H9 (cell line): ENCODE measurements around the gene FLT1. TPM values are rescaled to one million over a fixed set of nuclear protein-coding genes. Genes with fewer than 3 reads are reported as not detected.

ENCODE experiments used
- DNase-seq: peaks from one replicate; pipeline ENCODE4 v3.0.0-alpha.2; 2017
- H2AFZ ChIP-seq: one replicate; pipeline ENCODE4 v1.6.1; 2013; ENCODE audit warnings: mild to moderate bottlenecking, low read length, control low read depth, moderate library complexity
- H2AK5ac ChIP-seq: 2 replicates; pipeline ENCODE4 v1.6.1; 2013; ENCODE audit warnings: low read length, control low read depth, mixed read lengths; ENCODE audit not compliant: insufficient read length
- H2BK120ac ChIP-seq: one replicate; pipeline ENCODE4 v1.6.1; 2013; ENCODE audit warnings: low read depth, mild to moderate bottlenecking, low read length, control low read depth, inconsistent platforms; ENCODE audit not compliant: poor library complexity, severe bottlenecking
- H2BK12ac ChIP-seq: 2 replicates; pipeline ENCODE4 v1.6.1; 2013; ENCODE audit warnings: low read length, control low read depth, mixed read lengths, low read depth; ENCODE audit not compliant: insufficient read length
- H2BK15ac ChIP-seq: 2 replicates; pipeline ENCODE4 v1.6.1; 2013; ENCODE audit warnings: low read depth, low read length, control low read depth
- H2BK20ac ChIP-seq: one replicate; pipeline ENCODE4 v1.6.1; 2013; ENCODE audit warnings: low read depth, mild to moderate bottlenecking, low read length, control low read depth, inconsistent platforms; ENCODE audit not compliant: poor library complexity, severe bottlenecking
- H2BK5ac ChIP-seq: 2 replicates; pipeline ENCODE4 v1.6.1; 2013; ENCODE audit warnings: low read length, control low read depth, mixed read lengths; ENCODE audit not compliant: insufficient read length
- H3K14ac ChIP-seq: 2 replicates; pipeline ENCODE4 v1.6.1; 2013; ENCODE audit warnings: low read length, control low read depth; ENCODE audit not compliant: insufficient read depth
- H3K18ac ChIP-seq: 2 replicates; pipeline ENCODE4 v1.6.1; 2013; ENCODE audit warnings: low read depth, mild to moderate bottlenecking, mixed read lengths, low read length, control low read depth; ENCODE audit not compliant: insufficient read length
- H3K23ac ChIP-seq: 2 replicates; pipeline ENCODE4 v1.6.1; 2013; ENCODE audit warnings: low read length, control low read depth, mixed read lengths, low read depth; ENCODE audit not compliant: insufficient read length
- H3K23me2 ChIP-seq: 2 replicates; pipeline ENCODE4 v1.6.1; 2013; ENCODE audit warnings: low read depth, mild to moderate bottlenecking, mixed read lengths, low read length, control low read depth; ENCODE audit not compliant: insufficient read length, poor library complexity, severe bottlenecking
- H3K27ac ChIP-seq: 2 replicates; pipeline ENCODE4 v1.5.1; 2013; ENCODE audit warnings: low read length, control low read depth, mixed read lengths, low read depth; ENCODE audit not compliant: insufficient read length
- H3K27me3 ChIP-seq: 2 replicates; pipeline ENCODE4 v1.6.1; 2013; ENCODE audit warnings: low read length, control low read depth, inconsistent platforms; ENCODE audit not compliant: insufficient read depth
- H3K4ac ChIP-seq: 2 replicates; pipeline ENCODE4 v1.6.1; 2013; ENCODE audit warnings: low read depth, mild to moderate bottlenecking, control low read depth, inconsistent platforms, low read length, moderate library complexity
- H3K4me1 ChIP-seq: 2 replicates; pipeline ENCODE4 v1.6.1; 2013; ENCODE audit warnings: low read length, control low read depth, inconsistent platforms; ENCODE audit not compliant: insufficient read depth
- H3K4me2 ChIP-seq: 2 replicates; pipeline ENCODE4 v1.6.1; 2013; ENCODE audit warnings: low read length, control low read depth, mixed read lengths; ENCODE audit not compliant: insufficient read length, insufficient read depth
- H3K56ac ChIP-seq: 2 replicates; pipeline ENCODE4 v1.6.1; 2013; ENCODE audit warnings: low read depth, mild to moderate bottlenecking, mixed read lengths, low read length, control low read depth; ENCODE audit not compliant: insufficient read length
- H3K79me1 ChIP-seq: 2 replicates; pipeline ENCODE4 v1.6.1; 2013; ENCODE audit warnings: low read depth, mild to moderate bottlenecking, moderate library complexity, low read length, control low read depth, inconsistent platforms; ENCODE audit not compliant: insufficient read depth, poor library complexity, severe bottlenecking
- H3K79me2 ChIP-seq: 2 replicates; pipeline ENCODE4 v1.6.1; 2013; ENCODE audit warnings: low read length, control low read depth, inconsistent platforms; ENCODE audit not compliant: insufficient read depth
- H3K9ac ChIP-seq: 2 replicates; pipeline ENCODE4 v1.6.1; 2013; ENCODE audit warnings: low read length, control low read depth, mixed read lengths; ENCODE audit not compliant: insufficient read length; ENCODE audit errors: extremely low read depth
- H3K9me3 ChIP-seq: one replicate; pipeline ENCODE4 v1.6.1; 2013; ENCODE audit warnings: low read depth, low read length, inconsistent platforms; ENCODE audit not compliant: control insufficient read depth
- H3T11ph ChIP-seq: one replicate; pipeline ENCODE4 v1.6.1; 2013; ENCODE audit warnings: mild to moderate bottlenecking, low read length, control low read depth, inconsistent platforms
- H4K20me1 ChIP-seq: one replicate; pipeline ENCODE4 v1.6.1; 2013; ENCODE audit not compliant: control insufficient read depth, insufficient read length, insufficient read depth
- H4K5ac ChIP-seq: 2 replicates; pipeline ENCODE4 v1.6.1; 2013; ENCODE audit warnings: low read depth, mild to moderate bottlenecking, mixed read lengths, low read length, control low read depth; ENCODE audit not compliant: insufficient read length
- H4K8ac ChIP-seq: replicated peaks from 2 replicates; pipeline ENCODE4 v1.6.1; 2013; ENCODE audit warnings: low read length, control low read depth, mixed read lengths, low read depth; ENCODE audit not compliant: insufficient read length
- H4K91ac ChIP-seq: 2 replicates; pipeline ENCODE4 v1.6.1; 2013; ENCODE audit warnings: low read depth, mild to moderate bottlenecking, moderate library complexity, mixed read lengths, low read length, control low read depth; ENCODE audit not compliant: insufficient read length
- H3K27ac Mint-ChIP-seq, 3 experiments: 2 replicates in 2 of 3; 3 replicates in 1 of 3; pipeline ENCODE4 v1.8.0; 2020 to 2021; ENCODE audit warnings: mixed read lengths in 3 of 3, mild to moderate bottlenecking in 1 of 3, moderate library complexity in 1 of 3
- H3K27me3 Mint-ChIP-seq: 2 replicates; pipeline ENCODE4 v1.8.0; 2021; ENCODE audit warnings: low read depth, mild to moderate bottlenecking, moderate library complexity, mixed read lengths
- H3K36me3 Mint-ChIP-seq, 3 experiments: 2 replicates in 2 of 3; 3 replicates in 1 of 3; pipeline ENCODE4 v1.8.0; 2020 to 2021; ENCODE audit warnings: low read depth in 3 of 3, mixed read lengths in 3 of 3; ENCODE audit not compliant: insufficient read depth in 1 of 3
- H3K4me1 Mint-ChIP-seq, 2 experiments: 2 replicates each; pipeline ENCODE4 v1.8.0; 2020; ENCODE audit warnings: mixed read lengths in 2 of 2
- H3K4me3 Mint-ChIP-seq, 2 experiments: 2 replicates in 1 of 2; 3 replicates in 1 of 2; pipeline ENCODE4 v1.8.0; 2020 to 2021; ENCODE audit warnings: mild to moderate bottlenecking in 2 of 2, mixed read lengths in 2 of 2, moderate library complexity in 1 of 2
- H3K9me3 Mint-ChIP-seq, 2 experiments: 2 replicates in 1 of 2; 3 replicates in 1 of 2; pipeline ENCODE4 v1.8.0; 2020; ENCODE audit warnings: mild to moderate bottlenecking in 2 of 2, mixed read lengths in 2 of 2, moderate library complexity in 1 of 2
- CTCF ChIP-seq: fragments of 200-600 bp; sonication (generic); conservative IDR thresholded peaks from 3 replicates; pipeline ENCODE4 v1.8.0; 2021; ENCODE audit warnings: antibody characterized with exemption, mild to moderate bottlenecking
- WGBS: extraction: QIAGEN DNeasy Blood & Tissue Kit; methylation state at CpG from one replicate; pipeline ENCODE4 v1.1.7; 2013; ENCODE audit warnings: missing lambda C conversion rate, low lambda C conversion rate, mixed read lengths; ENCODE audit not compliant: insufficient read length; ENCODE audit errors: extremely low coverage; 5-methylcytosine and 5-hydroxymethylcytosine counted together
- total RNA-seq: library from RNA; stranded (reverse); gene quantifications from 2 replicates; pipeline ENCODE4 v1.2.1, GENCODE V29; 2021

The FLT1 gene
- total RNA-seq, 1 experiment from 2014 or later, result 84.1 TPM

GRCh38 chr13:28297341-28297740 is 197.6 kb downstream of the FLT1 start:
- H3K9me3 Mint-ChIP-seq, result no peaks in the 10 kb centered on the region
- Histone ChIP-seq H3T11ph (no peak overlapping the region), H2BK120ac (no peak overlapping the region), H3K23ac (no peak overlapping the region), H3K27ac (no peak overlapping the region), H4K8ac (no peak overlapping the region), H3K56ac (no peak overlapping the region), H3K79me1 (no peaks in the 10 kb centered on the region), H3K4ac (no peak overlapping the region), H3K23me2 (no peaks in the 10 kb centered on the region), H2BK15ac (no peak overlapping the region), H3K14ac (no peak overlapping the region), H3K4me1 (peaks cover 8% of the 10 kb centered on the region; the same call in 1 of the 2 replicates), H4K91ac (no peak overlapping the region), H3K18ac (no peak overlapping the region), H2BK20ac (no peak overlapping the region), H2BK12ac (no peak overlapping the region), H4K5ac (no peak overlapping the region), H3K79me2 (no peaks in the 10 kb centered on the region), H2AK5ac (no peak overlapping the region), H3K27me3 (no peaks in the 10 kb centered on the region), H2BK5ac (no peak overlapping the region), H4K20me1 (no peaks in the 10 kb centered on the region), H2AFZ (no peak overlapping the region), H3K9ac (no peak overlapping the region), H3K4me2 (no peak overlapping the region), H3K9me3 (no peaks in the 10 kb centered on the region)
- no CpG with 5 or more reads among the region's 3 CpGs for WGBS
- H3K27ac Mint-ChIP-seq, result peak overlapping the region; percentile 9 to 47 (median 44); a peak in 6 of 7 replicates
- peak; percentile 61 for DNase-seq
- TF ChIP-seq CTCF, result no peak
- peaks cover 68 to 75% of the 10 kb centered on the region in 2 experiments for H3K4me1 Mint-ChIP-seq
- no peaks in the 10 kb centered on the region for H3K27me3 Mint-ChIP-seq
- no peak overlapping the region; a peak in 1 of 5 replicates for H3K4me3 Mint-ChIP-seq
- H3K36me3 Mint-ChIP-seq, result peaks cover 3 to 20% (median 10%) of the 10 kb centered on the region in 3 experiments; a peak in 6 of 7 replicates
